Measurements from ENCODE around the gene PHF13.

DNA sequence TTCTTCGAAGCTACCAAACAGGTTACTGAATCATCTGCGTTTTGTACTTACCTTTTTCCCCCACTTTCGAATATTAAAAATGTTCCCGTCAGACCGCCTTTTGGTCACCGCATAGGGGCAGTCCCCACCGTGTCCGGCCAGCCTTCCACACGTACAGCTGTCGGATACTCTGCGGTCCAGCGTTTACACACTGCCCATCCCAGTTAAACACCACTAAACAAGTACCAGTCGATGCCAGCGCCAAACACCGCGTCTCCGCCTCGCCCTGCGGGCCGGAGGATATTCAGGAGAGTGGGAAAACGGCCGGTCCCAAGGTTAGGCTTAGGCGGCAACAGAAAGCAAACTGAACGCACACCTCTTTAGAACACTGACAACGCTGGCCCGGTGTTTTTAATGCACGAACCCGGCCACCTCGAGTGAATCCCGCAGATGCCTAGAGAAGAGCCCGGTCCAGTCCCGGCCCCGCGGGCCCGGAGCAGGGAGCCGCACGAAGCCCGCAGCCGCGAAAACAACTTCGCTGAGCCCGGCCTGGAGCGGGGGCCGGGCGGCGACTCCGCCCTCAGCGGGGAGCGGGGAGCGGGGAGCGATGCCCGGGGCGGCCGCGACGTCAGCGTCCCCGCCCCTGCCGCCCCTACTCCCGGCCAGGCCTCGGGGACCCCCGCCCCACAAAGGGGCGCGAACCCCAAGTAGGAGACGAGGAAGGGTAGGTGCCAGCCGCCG lies 730 bp upstream of the PHF13 start:
- TF ChIP-seq EP300 (IDR thresholded peaks at IDR 0.05): no peak
- TF ChIP-seq, protein P1, sequence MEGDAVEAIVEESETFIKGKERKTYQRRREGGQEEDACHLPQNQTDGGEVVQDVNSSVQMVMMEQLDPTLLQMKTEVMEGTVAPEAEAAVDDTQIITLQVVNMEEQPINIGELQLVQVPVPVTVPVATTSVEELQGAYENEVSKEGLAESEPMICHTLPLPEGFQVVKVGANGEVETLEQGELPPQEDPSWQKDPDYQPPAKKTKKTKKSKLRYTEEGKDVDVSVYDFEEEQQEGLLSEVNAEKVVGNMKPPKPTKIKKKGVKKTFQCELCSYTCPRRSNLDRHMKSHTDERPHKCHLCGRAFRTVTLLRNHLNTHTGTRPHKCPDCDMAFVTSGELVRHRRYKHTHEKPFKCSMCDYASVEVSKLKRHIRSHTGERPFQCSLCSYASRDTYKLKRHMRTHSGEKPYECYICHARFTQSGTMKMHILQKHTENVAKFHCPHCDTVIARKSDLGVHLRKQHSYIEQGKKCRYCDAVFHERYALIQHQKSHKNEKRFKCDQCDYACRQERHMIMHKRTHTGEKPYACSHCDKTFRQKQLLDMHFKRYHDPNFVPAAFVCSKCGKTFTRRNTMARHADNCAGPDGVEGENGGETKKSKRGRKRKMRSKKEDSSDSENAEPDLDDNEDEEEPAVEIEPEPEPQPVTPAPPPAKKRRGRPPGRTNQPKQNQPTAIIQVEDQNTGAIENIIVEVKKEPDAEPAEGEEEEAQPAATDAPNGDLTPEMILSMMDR (IDR thresholded peaks at IDR 0.05): no peak
- TF ChIP-seq POLR2A (IDR thresholded peaks at IDR 0.05): peak; percentile 45
